NT2/D1 (cell line): ENCODE data around the gene CCDC15.

Experiments
- DNase-seq: peaks from one replicate; pipeline ENCODE4 v3.0.0-alpha.2; 2011; ENCODE audit warnings: low read depth, low spot score
- H3K27me3 ChIP-seq: 2 replicates; pipeline ENCODE4 v1.6.0; 2011; ENCODE audit warnings: mild to moderate bottlenecking; ENCODE audit not compliant: insufficient read length, insufficient read depth
- H3K36me3 ChIP-seq: 2 replicates; pipeline ENCODE4 v1.6.1; 2011; ENCODE audit warnings: mild to moderate bottlenecking, low read length, mixed read lengths; ENCODE audit not compliant: insufficient read depth, insufficient read length
- H3K4me1 ChIP-seq: 2 replicates; pipeline ENCODE4 v1.5.1; 2011; ENCODE audit not compliant: insufficient read depth, insufficient read length
- H3K4me3 ChIP-seq: 2 replicates; pipeline ENCODE4 v1.5.1; 2011; ENCODE audit warnings: low read depth; ENCODE audit not compliant: insufficient read length
- H3K9ac ChIP-seq: 2 replicates; pipeline ENCODE4 v1.6.0; 2011; ENCODE audit warnings: low read depth; ENCODE audit not compliant: insufficient read length
- H3K9me3 ChIP-seq: 2 replicates; pipeline ENCODE4 v1.5.1; 2011; ENCODE audit warnings: mild to moderate bottlenecking, low read length; ENCODE audit not compliant: insufficient read depth
- SUZ12 ChIP-seq: IDR thresholded peaks from 2 replicates; pipeline ENCODE4 v1.6.1; 2011; ENCODE audit not compliant: insufficient read length, insufficient read depth; ENCODE audit errors: extremely low read depth
- YY1 ChIP-seq: IDR thresholded peaks from 2 replicates; pipeline ENCODE4 v1.6.1; 2011; ENCODE audit not compliant: insufficient read length, insufficient read depth
- ZNF274 ChIP-seq: IDR thresholded peaks from 2 replicates; pipeline ENCODE4 v1.6.1; 2011; ENCODE audit warnings: mild to moderate bottlenecking, low read depth, low read length

Gene CCDC15

GRCh38 chr11:124953753-124954589, at the start of gene CCDC15:
Gene CCDC15, plus strand, starts transcription at chr11:124954202. Its CDS starts 531 bp downstream, at chr11:124954733.
- DNase-seq = peak; percentile 97
- Histone ChIP-seq H3K9ac (peak within 1 kb of the TSS; percentile 74), H3K27me3 (no peaks in the 10 kb centered on the region), H3K4me1 (no peaks in the 10 kb centered on the region), H3K36me3 (no peaks in the 10 kb centered on the region), H3K9me3 (no peaks in the 10 kb centered on the region), H3K4me3 (peak within 1 kb of the TSS; percentile 73)
- TF ChIP-seq YY1 (no peak), ZNF274 (no peak), SUZ12 (no peak)

- TF ChIP-seq ZNF274 = no peak
- no peak for TF ChIP-seq SUZ12
- H3K27me3 ChIP-seq = no peaks in the 10 kb centered on the region
- H3K9ac ChIP-seq = no peak overlapping the region
- H3K4me1 ChIP-seq = no peaks in the 10 kb centered on the region
- peaks cover 6% of the 10 kb centered on the region; the same call in 1 of the 2 replicates for H3K9me3 ChIP-seq
- no peak overlapping the region for H3K4me3 ChIP-seq
- H3K36me3 ChIP-seq = no peaks in the 10 kb centered on the region
- no peak for DNase-seq
Measured at GRCh38 chr11:124915541-124916369, 38.2 kb upstream of the CCDC15 start.

- Histone ChIP-seq H3K4me3 (no peak overlapping the region), H3K27me3 (no peaks in the 10 kb centered on the region), H3K36me3 (no peaks in the 10 kb centered on the region), H3K9ac (no peak overlapping the region), H3K9me3 (peaks cover 6% of the 10 kb centered on the region; the same call in 1 of the 2 replicates), H3K4me1 (no peaks in the 10 kb centered on the region)
- no peak for TF ChIP-seq SUZ12
- TF ChIP-seq YY1 = no peak
- TF ChIP-seq ZNF274 = no peak
- no peak for DNase-seq
Measured at GRCh38 chr11:124916370-124916710, 37.7 kb upstream of the CCDC15 start.

- H3K9me3 ChIP-seq = peaks cover 2% of the 10 kb centered on the region; the same call in 1 of the 2 replicates
- no peak for TF ChIP-seq YY1
- no peak for DNase-seq
- H3K36me3 ChIP-seq = no peaks in the 10 kb centered on the region
- no peak overlapping the region for H3K9ac ChIP-seq
- H3K4me1 ChIP-seq = peaks cover 4% of the 10 kb centered on the region
- H3K4me3 ChIP-seq = no peak overlapping the region
- peaks cover 4% of the 10 kb centered on the region for H3K27me3 ChIP-seq
Measured at GRCh38 chr11:124917115-124917637, 36.8 kb upstream of the CCDC15 start.

- Histone ChIP-seq H3K27me3 (peaks cover 4% of the 10 kb centered on the region), H3K9ac (no peak within 1 kb of the TSS), H3K4me1 (peaks cover 4% of the 10 kb centered on the region), H3K36me3 (no peaks in the 10 kb centered on the region), H3K9me3 (no peaks in the 10 kb centered on the region), H3K4me3 (no peak within 1 kb of the TSS)
- DNase-seq = no peak
- TF ChIP-seq SUZ12 = no peak
- TF ChIP-seq ZNF274 = no peak
- TF ChIP-seq YY1 = no peak
Measured at GRCh38 chr11:124918950-124919349, 35.1 kb upstream of the CCDC15 start, which contains the start of gene HEPN1. Gene HEPN1, plus strand, starts transcription at chr11:124919250.

GRCh38 chr11:124919898-124920297, 34.1 kb upstream of the CCDC15 start:
- Histone ChIP-seq H3K9ac (no peak overlapping the region), H3K9me3 (no peaks in the 10 kb centered on the region), H3K4me1 (peaks cover 4% of the 10 kb centered on the region), H3K36me3 (no peaks in the 10 kb centered on the region), H3K27me3 (peaks cover 4% of the 10 kb centered on the region), H3K4me3 (no peak overlapping the region)
- TF ChIP-seq YY1 (no peak), SUZ12 (no peak), ZNF274 (no peak)
- DNase-seq = no peak

GRCh38 chr11:124920356-124920755, 33.6 kb upstream of the CCDC15 start:
- no peak for DNase-seq
- H3K4me3 ChIP-seq = peak overlapping the region; percentile 47
- peaks cover 4% of the 10 kb centered on the region for H3K4me1 ChIP-seq
- H3K9me3 ChIP-seq = no peaks in the 10 kb centered on the region
- peaks cover 4% of the 10 kb centered on the region for H3K27me3 ChIP-seq
- H3K36me3 ChIP-seq = no peaks in the 10 kb centered on the region
- H3K9ac ChIP-seq = no peak overlapping the region
- TF ChIP-seq ZNF274 = no peak
- no peak for TF ChIP-seq SUZ12
- no peak for TF ChIP-seq YY1
